Measurements from ENCODE around the gene FOXO6. TPM values are rescaled to one million over a fixed set of nuclear protein-coding genes. Genes with fewer than 3 reads are reported as not detected.

FOXO6 gene
- not detected in 2 replicates for total RNA-seq (2011; cell fraction: chromatin; rRNA removed; ENCODE audit: low replicate concordance)
- total RNA-seq (2011; cell fraction: nucleolus; rRNA removed), result 0.17 and 0.53 TPM in 2 replicates
- total RNA-seq (2011; cell fraction: nucleoplasm; rRNA removed), result not detected in 2 replicates
- 0.08 TPM in 1 of 2 replicates, not detected in the other for total RNA-seq (2014; rRNA removed)
- total RNA-seq (2014; rRNA removed; fragmentation: Illumina TruSeq; extraction: Trizol), result not detected in 2 replicates
- 0.04 TPM in 1 of 2 replicates, not detected in the other for total RNA-seq (2015; rRNA removed; fragmentation: Illumina TruSeq; extraction: Trizol)
- total RNA-seq (2021), result 0.31 and 0.38 TPM in 2 replicates
- polyA plus RNA-seq (2011; rRNA removed), result not detected in 2 replicates
- not detected in 2 replicates for polyA plus RNA-seq (2011; cell fraction: cytosol; rRNA removed)
- 0.04 and 0.06 TPM in 2 replicates for polyA plus RNA-seq (2011; cell fraction: nucleus; rRNA removed)
- polyA plus RNA-seq (2012), result 0.18 and 0.51 TPM in 2 replicates
- polyA plus RNA-seq (2014; fragmentation: Illumina TruSeq; extraction: Trizol), result 0.10 TPM in 1 of 2 replicates, not detected in the other
- polyA plus RNA-seq (2014; fragmentation: Nextera tagmentation; extraction: Ambion mirVana), result not detected
- polyA plus RNA-seq (2014; rRNA removed), result 0.13 and 0.43 TPM in 2 replicates
- polyA minus RNA-seq (2011; rRNA and poly(A)+ RNA removed), result 0.14 TPM in 1 of 2 replicates, not detected in the other
- not detected in 2 replicates for polyA minus RNA-seq (2011; cell fraction: cytosol; rRNA and poly(A)+ RNA removed)
- polyA minus RNA-seq (2011; cell fraction: nucleus; rRNA and poly(A)+ RNA removed), result 0.22 and 0.27 TPM in 2 replicates
- percentile 27 among the genes with signal in this experiment for Bru-seq, nascent RNA
- BruChase-seq, experiment 1, labeled RNA remaining after a 2-hour chase, result percentile 22 among the genes with signal in this experiment
- percentile 18 among the genes with signal in this experiment for BruChase-seq, experiment 2, labeled RNA remaining after a 6-hour chase
- long read RNA-seq, experiment 1, result 0 reads
- long read RNA-seq, experiment 2, result 0 reads
- long read RNA-seq, experiment 3, result 0 reads

DNA sequence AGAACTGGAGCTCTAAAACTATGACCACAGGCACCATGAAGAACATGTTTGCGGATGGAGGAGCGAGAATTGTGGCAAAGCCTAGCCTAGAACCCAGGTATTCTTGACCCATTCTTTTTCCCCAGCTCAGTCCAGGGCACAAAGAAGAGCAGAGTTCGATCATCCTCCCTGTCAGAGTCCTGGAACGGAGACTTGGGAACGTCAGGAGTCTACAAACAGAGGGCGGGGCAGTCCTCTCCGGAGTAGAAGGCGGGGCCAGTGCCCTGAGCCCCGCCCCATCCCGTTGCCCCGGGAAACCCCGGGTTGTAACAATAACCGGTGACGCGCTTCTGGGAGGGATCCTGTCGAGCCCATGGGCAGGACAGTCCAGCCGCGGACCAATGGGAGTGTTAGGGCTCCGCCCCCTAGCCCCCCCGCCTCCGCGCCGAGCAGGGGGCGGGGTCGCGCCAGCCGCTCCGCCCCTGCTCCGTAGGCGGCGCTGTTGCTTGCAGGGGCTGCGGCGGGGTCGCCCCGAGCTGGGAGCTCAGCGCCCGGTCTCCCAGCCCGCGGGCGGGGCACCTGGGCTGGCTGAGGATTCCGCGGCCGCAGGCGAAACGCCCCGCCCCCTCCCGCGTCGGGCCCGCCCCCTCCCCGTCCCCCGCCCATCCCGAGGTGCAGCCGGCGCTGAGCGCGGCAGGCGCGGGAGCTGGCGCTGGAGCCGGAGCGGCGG lies at the start of gene FOXO6:
FOXO6 (plus strand) TSS at position 649 of the 709 bp plus-strand sequence.
- intact Hi-C loops (cut with micrococcal nuclease), result loop anchor here (2.0 kb wide), 1 partner anchor 56 kb away; no protein-coding TSS in a partner anchor
- BruUV-seq (replicated peaks), result no TSS peak
- 1% methylated on average over 30 of the region's 63 CpGs for WGBS (ENCODE audit: insufficient coverage, low coverage, missing lambda C conversion rate)
- Histone ChIP-seq H3K4me1 (replicated peaks in 1 of 2; ENCODE audit: control insufficient read depth in 2 of 2, insufficient read depth in 2 of 2, low read length in 2 of 2) (peaks cover 22 to 46% of the 10 kb centered on the region in 2 experiments), H3K27me3 (ENCODE audit: control insufficient read depth in 2 of 2, insufficient read depth in 2 of 2, low read length in 2 of 2) (peaks cover 11 to 40% of the 10 kb centered on the region in 2 experiments), H4K20me1 (replicated peaks; ENCODE audit: control insufficient read depth, insufficient read depth, low read length) (peaks cover 16% of the 10 kb centered on the region), H3K9ac (ENCODE audit: insufficient read depth in 1 of 2, low read depth in 2 of 2, low read length in 2 of 2) (peak within 1 kb of the TSS in 1 of 2 experiments; percentile 87; a peak in 2 of 4 replicates), H3K9me1 (ENCODE audit: control insufficient read depth, insufficient read depth, low read length) (no peaks in the 10 kb centered on the region), H3K79me2 (ENCODE audit: control insufficient read depth, insufficient read depth, low read length) (no peaks in the 10 kb centered on the region), H3K36me3 (ENCODE audit: control insufficient read depth, insufficient read depth, low read length) (no peaks in the 10 kb centered on the region), H3K4me3 (peak within 1 kb of the TSS; percentile 42), H3K4me2 (ENCODE audit: insufficient read depth, low read length) (peak within 1 kb of the TSS; percentile 72), H3K27ac (ENCODE audit: extremely low read depth, low read depth, low read length) (no peak within 1 kb of the TSS), H2AFZ (ENCODE audit: low read depth, low read length) (peak within 1 kb of the TSS; percentile 64), H3K9me3 (replicated peaks; ENCODE audit: control insufficient read depth, insufficient read depth, low read depth, low read length) (no peaks in the 10 kb centered on the region)
- in situ Hi-C loops (cut with MboI), result no loop called here
- DNase-seq (ENCODE audit: extremely low read depth in 1 of 4, low spot score in 3 of 4), result peak; percentile 98 to 100 (median 100)
- peak; percentile 97 for ATAC-seq
- FAIRE-seq, result peak; percentile 99
- ChIA-PET CTCF (ENCODE audit: low intra/inter-chr PET ratio) (interaction anchor here (0.8 to 0.9 kb wide), 2 partner anchors 54 to 56 kb away, joined by 3 read pairs; no protein-coding TSS in a partner anchor), POLR2A (interaction anchor here (0.6 to 2.1 kb wide), 7 partner anchors 10 to 473 kb away, joined by 3 to 5 read pairs (median 3); no protein-coding TSS in a partner anchor)
- no peak for TF ChIP-seq CBFA2T3 (IDR thresholded peaks at IDR 0.05)
- TF ChIP-seq, protein P1, sequence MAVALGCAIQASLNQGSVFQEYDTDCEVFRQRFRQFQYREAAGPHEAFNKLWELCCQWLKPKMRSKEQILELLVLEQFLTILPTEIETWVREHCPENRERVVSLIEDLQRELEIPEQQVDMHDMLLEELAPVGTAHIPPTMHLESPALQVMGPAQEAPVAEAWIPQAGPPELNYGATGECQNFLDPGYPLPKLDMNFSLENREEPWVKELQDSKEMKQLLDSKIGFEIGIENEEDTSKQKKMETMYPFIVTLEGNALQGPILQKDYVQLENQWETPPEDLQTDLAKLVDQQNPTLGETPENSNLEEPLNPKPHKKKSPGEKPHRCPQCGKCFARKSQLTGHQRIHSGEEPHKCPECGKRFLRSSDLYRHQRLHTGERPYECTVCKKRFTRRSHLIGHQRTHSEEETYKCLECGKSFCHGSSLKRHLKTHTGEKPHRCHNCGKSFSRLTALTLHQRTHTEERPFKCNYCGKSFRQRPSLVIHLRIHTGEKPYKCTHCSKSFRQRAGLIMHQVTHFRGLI (CRISPR knock-in tag; IDR thresholded peaks at IDR 0.05), result no peak
- TF ChIP-seq, protein P2, sequence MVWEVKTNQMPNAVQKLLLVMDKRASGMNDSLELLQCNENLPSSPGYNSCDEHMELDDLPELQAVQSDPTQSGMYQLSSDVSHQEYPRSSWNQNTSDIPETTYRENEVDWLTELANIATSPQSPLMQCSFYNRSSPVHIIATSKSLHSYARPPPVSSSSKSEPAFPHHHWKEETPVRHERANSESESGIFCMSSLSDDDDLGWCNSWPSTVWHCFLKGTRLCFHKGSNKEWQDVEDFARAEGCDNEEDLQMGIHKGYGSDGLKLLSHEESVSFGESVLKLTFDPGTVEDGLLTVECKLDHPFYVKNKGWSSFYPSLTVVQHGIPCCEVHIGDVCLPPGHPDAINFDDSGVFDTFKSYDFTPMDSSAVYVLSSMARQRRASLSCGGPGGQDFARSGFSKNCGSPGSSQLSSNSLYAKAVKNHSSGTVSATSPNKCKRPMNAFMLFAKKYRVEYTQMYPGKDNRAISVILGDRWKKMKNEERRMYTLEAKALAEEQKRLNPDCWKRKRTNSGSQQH (CRISPR knock-in tag; IDR thresholded peaks at IDR 0.05), result no peak
- TF ChIP-seq, protein P3, sequence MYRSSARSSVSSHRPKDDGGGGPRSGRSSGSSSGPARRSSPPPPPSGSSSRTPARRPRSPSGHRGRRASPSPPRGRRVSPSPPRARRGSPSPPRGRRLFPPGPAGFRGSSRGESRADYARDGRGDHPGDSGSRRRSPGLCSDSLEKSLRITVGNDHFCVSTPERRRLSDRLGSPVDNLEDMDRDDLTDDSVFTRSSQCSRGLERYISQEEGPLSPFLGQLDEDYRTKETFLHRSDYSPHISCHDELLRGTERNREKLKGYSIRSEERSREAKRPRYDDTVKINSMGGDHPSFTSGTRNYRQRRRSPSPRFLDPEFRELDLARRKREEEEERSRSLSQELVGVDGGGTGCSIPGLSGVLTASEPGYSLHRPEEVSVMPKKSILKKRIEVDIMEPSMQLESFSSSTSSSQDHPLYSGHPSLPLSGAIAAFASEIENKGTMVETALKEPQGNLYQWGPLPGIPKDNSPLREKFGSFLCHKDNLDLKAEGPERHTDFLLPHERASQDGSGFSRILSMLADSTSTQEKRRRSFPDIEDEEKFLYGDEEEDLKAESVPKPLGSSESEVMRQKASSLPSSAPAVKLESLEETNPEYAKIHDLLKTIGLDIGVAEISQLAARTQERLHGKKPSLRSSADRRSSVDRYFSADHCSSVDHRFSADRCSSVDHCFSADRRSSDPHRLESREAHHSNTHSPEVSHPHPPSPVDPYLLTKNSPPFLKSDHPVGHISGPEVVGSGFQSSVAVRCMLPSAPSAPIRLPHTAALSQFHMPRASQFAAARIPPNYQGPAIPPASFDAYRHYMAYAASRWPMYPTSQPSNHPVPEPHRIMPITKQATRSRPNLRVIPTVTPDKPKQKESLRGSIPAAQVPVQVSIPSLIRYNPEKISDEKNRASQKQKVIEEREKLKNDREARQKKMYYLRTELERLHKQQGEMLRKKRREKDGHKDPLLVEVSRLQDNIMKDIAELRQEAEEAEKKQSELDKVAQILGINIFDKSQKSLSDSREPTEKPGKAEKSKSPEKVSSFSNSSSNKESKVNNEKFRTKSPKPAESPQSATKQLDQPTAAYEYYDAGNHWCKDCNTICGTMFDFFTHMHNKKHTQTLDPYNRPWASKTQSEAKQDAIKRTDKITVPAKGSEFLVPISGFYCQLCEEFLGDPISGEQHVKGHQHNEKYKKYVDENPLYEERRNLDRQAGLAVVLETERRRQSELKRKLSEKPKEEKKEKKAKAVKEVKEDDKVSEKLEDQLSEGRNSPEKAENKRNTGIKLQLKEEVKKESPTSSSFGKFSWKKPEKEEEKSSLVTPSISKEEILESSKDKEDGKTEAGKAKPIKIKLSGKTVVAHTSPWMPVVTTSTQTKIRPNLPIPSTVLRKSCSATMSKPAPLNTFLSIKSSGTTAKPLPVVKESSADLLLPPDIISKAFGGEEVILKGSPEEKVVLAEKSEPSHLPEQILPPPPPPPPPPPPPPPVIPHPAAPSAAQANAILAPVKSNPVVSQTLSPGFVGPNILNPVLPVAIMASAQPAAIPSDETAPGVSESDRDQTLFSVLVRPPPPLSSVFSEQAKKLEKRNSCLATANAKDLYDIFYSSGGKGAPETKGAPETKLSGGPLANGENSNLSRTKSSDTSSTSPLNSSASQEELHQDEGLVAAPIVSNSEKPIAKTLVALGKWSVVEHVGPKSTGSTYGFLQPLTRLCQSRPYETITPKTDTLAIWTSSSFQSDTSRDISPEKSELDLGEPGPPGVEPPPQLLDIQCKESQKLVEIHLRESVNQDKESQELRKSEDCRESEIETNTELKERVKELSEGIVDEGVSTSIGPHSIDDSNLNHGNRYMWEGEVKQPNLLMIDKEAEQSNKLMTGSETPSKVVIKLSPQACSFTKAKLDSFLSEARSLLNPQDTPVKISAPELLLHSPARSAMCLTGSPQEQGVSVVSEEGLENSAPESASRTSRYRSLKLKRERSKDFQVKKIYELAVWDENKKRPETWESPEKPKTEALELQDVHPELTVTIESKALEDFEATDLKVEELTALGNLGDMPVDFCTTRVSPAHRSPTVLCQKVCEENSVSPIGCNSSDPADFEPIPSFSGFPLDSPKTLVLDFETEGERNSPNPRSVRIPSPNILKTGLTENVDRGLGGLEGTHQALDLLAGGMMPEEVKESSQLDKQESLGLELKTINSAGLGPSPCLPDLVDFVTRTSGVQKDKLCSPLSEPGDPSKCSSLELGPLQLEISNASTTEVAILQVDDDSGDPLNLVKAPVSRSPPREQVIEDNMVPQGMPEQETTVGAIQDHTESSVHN (IDR thresholded peaks at IDR 0.05; ENCODE audit: borderline replicate concordance in 1 of 2, low read depth in 1 of 2), result no peak

All from K562 (cell line).